HCT116 (cell line): Measurements from ENCODE around the gene DIP2C. TPM values are rescaled to one million over a fixed set of nuclear protein-coding genes. Genes with fewer than 3 reads are reported as not detected.
A peak's percentile ranks its signal among the peaks of the same experiment; 100 is the strongest.

Experiments used
- ATAC-seq: fragments of 200-7000 bp; cut with Tn5 transposase; 2 replicates; pipeline ENCODE4 v1.9.1; 2020; ENCODE audit warnings: mild to moderate bottlenecking, moderate library complexity
- BruUV-seq: library from RNA; stranded (reverse); fragments of 400-500 nt; replicated peaks from 2 replicates; lab custom pipeline; 2021; lab: Mats Ljungman, UMichigan
- CTCF ChIA-PET: fragments of 300-600 bp; sonication (Branson Sonifier 250); formaldehyde crosslinking; loops from one replicate; lab custom pipeline; 2021; ENCODE audit warnings: antibody characterized with exemption; lab: Charles Lee
- POLR2A ChIA-PET: fragments of 300-600, 350-600 bp; sonication (Branson Sonifier 250); formaldehyde crosslinking; loops from one replicate; lab custom pipeline; 2021; ENCODE audit warnings: antibody characterized with exemption; lab: Charles Lee
- RAD21 ChIA-PET, 2 experiments: fragments of 300-600 bp; sonication (Branson Sonifier 250); formaldehyde crosslinking; loops; one replicate each; lab custom pipeline; 2023; ENCODE audit warnings: low total read pairs in 2 of 2; ENCODE audit not compliant: uncharacterized antibody in 2 of 2, unreplicated experiment in 2 of 2, low non-redundant PET in 1 of 2; lab: Charles Lee
- DNase-seq: peaks from one replicate; pipeline ENCODE4 v3.0.0-alpha.2; 2010; ENCODE audit warnings: low read depth, low spot score
- H2AFZ ChIP-seq: fragments of 200-600 bp; shearing (Covaris generic), sonication (generic); 2 replicates; pipeline ENCODE4 v1.6.1; 2017; ENCODE audit warnings: low read depth, mixed run types, mixed read lengths, antibody characterized with exemption, low read length; ENCODE audit not compliant: poor library complexity, severe bottlenecking
- H3K27ac ChIP-seq: 2 replicates; pipeline ENCODE4 v1.5.1; 2012; ENCODE audit warnings: low read depth, low read length
- H3K27me3 ChIP-seq: fragments of 200-600 bp; sonication (generic); 2 replicates; pipeline ENCODE4 v1.6.1; 2016; ENCODE audit warnings: mixed run types, low read length, mixed read lengths; ENCODE audit not compliant: insufficient read depth
- H3K36me3 ChIP-seq, 2 experiments: fragments of 200-500 bp in 1 of 2; fragments of 200-600 bp in 1 of 2; sonication (Bioruptor generic) in 1 of 2; sonication (generic) in 1 of 2; 2 replicates each; pipeline versions ENCODE4 v1.5.1 to v1.6.1; 2014 to 2016; ENCODE audit warnings: low read length in 2 of 2, inconsistent platforms in 1 of 2, mixed read lengths in 1 of 2, mixed run types in 1 of 2; ENCODE audit not compliant: insufficient read depth in 2 of 2, control insufficient read depth in 1 of 2
- H3K4me1 ChIP-seq, 2 experiments: fragments of 200-600 bp in 1 of 2; sonication (generic) in 1 of 2; 2 replicates each; pipeline versions ENCODE4 v1.5.1 to v1.6.1; 2012 to 2017; ENCODE audit warnings: low read length in 2 of 2, inconsistent platforms in 1 of 2, mild to moderate bottlenecking in 1 of 2, mixed read lengths in 1 of 2, mixed run types in 1 of 2, moderate library complexity in 1 of 2; ENCODE audit not compliant: insufficient read depth in 2 of 2, control insufficient read depth in 1 of 2
- H3K4me2 ChIP-seq: fragments of 200-600 bp; sonication (generic); 2 replicates; pipeline ENCODE4 v1.6.1; 2017; ENCODE audit warnings: mixed run types, low read length, mixed read lengths
- H3K4me3 ChIP-seq, 2 experiments: fragments of 200-600 bp in 1 of 2; sonication (generic) in 1 of 2; replicated peaks in 1 of 2; 2 replicates each; pipeline ENCODE4 v1.5.1; 2011 to 2016; ENCODE audit warnings: low read length in 2 of 2, control low read depth in 1 of 2, low read depth in 1 of 2, mild to moderate bottlenecking in 1 of 2, mixed read lengths in 1 of 2, mixed run types in 1 of 2
- H3K79me2 ChIP-seq: fragments of 200-600 bp; sonication (generic); 2 replicates; pipeline ENCODE4 v1.6.1; 2017; ENCODE audit warnings: mild to moderate bottlenecking, mixed run types, low read length, moderate library complexity, mixed read lengths; ENCODE audit not compliant: insufficient read depth
- H3K9ac ChIP-seq: fragments of 200-600 bp; sonication (generic); 2 replicates; pipeline ENCODE4 v1.6.1; 2016; ENCODE audit warnings: low read length, mixed read lengths
- H3K9me2 ChIP-seq: fragments of 200-600 bp; sonication (generic), shearing (Covaris generic); 2 replicates; pipeline ENCODE4 v1.6.1; 2017; ENCODE audit warnings: mixed run types, mild to moderate bottlenecking, moderate library complexity; ENCODE audit not compliant: insufficient read depth
- H3K9me3 ChIP-seq, 2 experiments: fragments of 200-500 bp in 1 of 2; fragments of 200-600 bp in 1 of 2; sonication (Bioruptor generic) in 1 of 2; sonication (generic) in 1 of 2; 2 replicates each; pipeline ENCODE4 v1.6.1; 2014 to 2017; ENCODE audit warnings: low read length in 2 of 2, mixed read lengths in 2 of 2, inconsistent platforms in 1 of 2, low read depth in 1 of 2, mild to moderate bottlenecking in 1 of 2, mixed run types in 1 of 2, moderate library complexity in 1 of 2; ENCODE audit not compliant: control insufficient read depth in 1 of 2, insufficient read depth in 1 of 2
- H4K20me1 ChIP-seq: fragments of 200-600 bp; sonication (generic), shearing (Covaris generic); 2 replicates; pipeline ENCODE4 v1.6.1; 2017; ENCODE audit warnings: mixed run types, mild to moderate bottlenecking, moderate library complexity; ENCODE audit not compliant: insufficient read depth
- CEBPB ChIP-seq: IDR thresholded peaks from 2 replicates; pipeline ENCODE4 v1.6.1; 2012; ENCODE audit warnings: low read depth
- CTCF ChIP-seq, 3 experiments: fragments of 200-600 bp in 1 of 3; sonication (generic) in 1 of 3; IDR thresholded peaks in 2 of 3; conservative IDR thresholded peaks in 1 of 3; 2 replicates each; pipeline ENCODE4 v1.5.1; 2012 to 2017; ENCODE audit warnings: low read depth in 2 of 3, low read length in 2 of 3, antibody characterized with exemption in 1 of 3, borderline replicate concordance in 1 of 3, control low read depth in 1 of 3, mild to moderate bottlenecking in 1 of 3, mixed read lengths in 1 of 3, mixed run types in 1 of 3, moderate library complexity in 1 of 3; ENCODE audit not compliant: insufficient read depth in 1 of 3
- EZH2phosphoT487 ChIP-seq: fragments of 200-600 bp; IDR thresholded peaks from 2 replicates; pipeline ENCODE4 v1.6.1; 2018; ENCODE audit warnings: antibody characterized with exemption, borderline replicate concordance
- POLR2AphosphoS5 ChIP-seq: IDR thresholded peaks from 2 replicates; pipeline ENCODE4 v1.6.1; 2011; ENCODE audit warnings: mild to moderate bottlenecking, low read depth, low read length, moderate library complexity
- RAD21 ChIP-seq: IDR thresholded peaks from 2 replicates; pipeline ENCODE4 v1.6.1; 2012; ENCODE audit warnings: low read depth, mild to moderate bottlenecking
- SP1 ChIP-seq: IDR thresholded peaks from 2 replicates; pipeline ENCODE4 v1.6.1; 2012; ENCODE audit warnings: low read depth
- YY1 ChIP-seq: IDR thresholded peaks from 2 replicates; pipeline ENCODE4 v1.6.1; 2011; ENCODE audit warnings: low read length, low read depth, moderate library complexity, mild to moderate bottlenecking; ENCODE audit not compliant: insufficient replicate concordance; ENCODE audit errors: extremely low read depth
- ZBTB33 ChIP-seq: IDR thresholded peaks from 2 replicates; pipeline ENCODE4 v1.6.1; 2011; ENCODE audit warnings: mild to moderate bottlenecking, low read length, moderate library complexity; ENCODE audit not compliant: insufficient replicate concordance; ENCODE audit errors: extremely low read depth
- ZFX ChIP-seq: fragments of 450-650 bp; IDR thresholded peaks from 2 replicates; pipeline ENCODE4 v1.6.1; 2017
- intact Hi-C: fragments of 100-400 bp; cut with micrococcal nuclease; formaldehyde crosslinking; loops from 2 replicates; pipeline ENCODE4 v1.10.0; 2022
- total RNA-seq: library from RNA; stranded (reverse); gene quantifications from one replicate; pipeline ENCODE4 v1.2.1, GENCODE V29; 2021; ENCODE audit not compliant: unreplicated experiment

Gene DIP2C
- total RNA-seq, 1 experiment from 2014 or later: 15.4 TPM

- CTCF ChIA-PET: interaction anchor here (0.6 to 2.5 kb wide), 10 partner anchors 8 to 57 kb away, joined by 3 to 11 read pairs (median 6); no protein-coding TSS in a partner anchor
- DNase-seq: peak; percentile 8
- intact Hi-C loops: no loop called here
These were observed 458.7 kb downstream of the DIP2C start for GRCh38 chr10:230758-231157.

GRCh38 chr10:228366-228765 lies 461.1 kb downstream of the DIP2C start:
- BruUV-seq: no TSS peak
- Histone ChIP-seq H3K4me3 (no peak overlapping the region), H2AFZ (no peak overlapping the region), H3K4me1 (no peaks in the 10 kb centered on the region), H3K9ac (no peak overlapping the region), H3K27ac (no peak overlapping the region), H3K9me3 (no peaks in the 10 kb centered on the region), H3K79me2 (no peaks in the 10 kb centered on the region), H4K20me1 (no peaks in the 10 kb centered on the region), H3K27me3 (no peaks in the 10 kb centered on the region), H3K4me2 (no peak overlapping the region), H3K9me2 (no peaks in the 10 kb centered on the region), H3K36me3 (no peaks in the 10 kb centered on the region)
- CTCF ChIA-PET: no interaction called here
- DNase-seq: no peak
- POLR2A ChIA-PET: no interaction called here
- no peak for ATAC-seq
- intact Hi-C loops: no loop called here
- RAD21 ChIA-PET: no interaction called here
- TF ChIP-seq POLR2AphosphoS5 (no peak), EZH2phosphoT487 (no peak), YY1 (no peak), ZBTB33 (no peak), CEBPB (no peak), ZFX (no peak)

More at GRCh38 chr10:230758-231157, 458.7 kb downstream of the DIP2C start:
- H2AFZ ChIP-seq: no peak overlapping the region
- TF ChIP-seq SP1 (no peak), CTCF (IDR thresholded peaks at IDR 0.05 in 2 of 3, conservative IDR thresholded peaks at IDR 0.05 in 1 of 3; ENCODE audit: borderline replicate concordance in 1 of 3, insufficient read depth in 1 of 3, low read depth in 2 of 3, low read length in 2 of 3) (peak; percentile 32 to 83 (median 79); a peak in 5 of 6 replicates), RAD21 (peak; percentile 36)
- H3K27ac ChIP-seq: no peak overlapping the region
- H4K20me1 ChIP-seq: no peaks in the 10 kb centered on the region
- H3K9me2 ChIP-seq: no peaks in the 10 kb centered on the region
- no peak overlapping the region for H3K9ac ChIP-seq
- POLR2A ChIA-PET: no interaction called here
- no peak overlapping the region for H3K4me2 ChIP-seq
- no TSS peak for BruUV-seq
- peak; percentile 88 for ATAC-seq
- H3K27me3 ChIP-seq: no peaks in the 10 kb centered on the region
- no peak overlapping the region for H3K4me3 ChIP-seq
- no peaks in the 10 kb centered on the region for H3K9me3 ChIP-seq
- no peaks in the 10 kb centered on the region for H3K79me2 ChIP-seq
- no peaks in the 10 kb centered on the region for H3K36me3 ChIP-seq
- RAD21 ChIA-PET: no interaction called here
- H3K4me1 ChIP-seq: no peaks in the 10 kb centered on the region
